ENCODE data around the gene ADAM11.

The ADAM11 gene

GRCh38 chr17:44777394-44778348 is 18.9 kb downstream of the ADAM11 start:
- Histone ChIP-seq H3K9me3 (ENCODE audit: control insufficient read depth in 1 of 2, low read length in 2 of 2) (no peaks in the 10 kb centered on the region), H3K4me1 (ENCODE audit: control insufficient read depth in 1 of 2, insufficient read depth in 2 of 2, low read length in 2 of 2) (peaks cover 0 to 42% of the 10 kb centered on the region in 2 donors), H3K4me3 (ENCODE audit: low read depth in 1 of 2, low read length in 2 of 2) (no peak overlapping the region), H3K27ac (ENCODE audit: low read length) (no peak overlapping the region), H3K27me3 (ENCODE audit: low read depth, low read length) (no peaks in the 10 kb centered on the region), H3K36me3 (ENCODE audit: control insufficient read depth in 1 of 2, insufficient read depth in 2 of 2, low read length in 2 of 2) (no peaks in the 10 kb centered on the region)

DNA sequence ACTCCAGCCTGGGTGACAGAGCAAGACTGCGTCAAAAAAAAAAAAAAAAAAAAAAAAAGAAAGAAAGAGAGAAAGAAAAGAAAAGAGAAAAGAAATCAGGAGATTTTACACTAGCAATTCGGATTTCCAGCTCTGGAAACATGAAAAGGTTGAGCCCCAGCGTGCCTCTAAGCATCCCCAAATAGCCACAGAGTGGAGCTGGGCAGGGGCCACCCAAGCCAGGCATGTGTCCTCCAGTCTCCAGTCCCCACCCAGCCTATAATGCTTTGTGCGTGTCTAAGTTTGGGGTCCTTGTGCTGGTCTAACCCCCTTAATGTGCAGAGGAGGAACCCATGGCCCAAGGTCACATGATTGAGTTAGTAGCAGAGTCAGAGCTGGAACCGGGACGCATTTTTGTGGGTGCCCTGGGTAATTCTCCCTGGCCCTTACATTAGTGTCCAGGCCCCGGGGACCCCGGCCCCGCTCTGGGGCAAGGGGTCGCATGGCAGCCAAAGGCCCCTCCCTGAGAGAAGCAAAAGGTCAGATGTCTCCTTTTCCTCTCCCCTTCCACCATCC is 19.9 kb downstream of the ADAM11 start:
- Histone ChIP-seq H3K9me3 (ENCODE audit: control insufficient read depth in 1 of 2, low read length in 2 of 2) (no peaks in the 10 kb centered on the region), H3K4me3 (ENCODE audit: low read depth in 1 of 2, low read length in 2 of 2) (peak overlapping the region in 1 of 2 donors; percentile 51), H3K27me3 (ENCODE audit: low read depth, low read length) (no peaks in the 10 kb centered on the region), H3K36me3 (ENCODE audit: control insufficient read depth in 1 of 2, insufficient read depth in 2 of 2, low read length in 2 of 2) (no peaks in the 10 kb centered on the region), H3K27ac (ENCODE audit: low read length) (no peak overlapping the region), H3K4me1 (ENCODE audit: control insufficient read depth in 1 of 2, insufficient read depth in 2 of 2, low read length in 2 of 2) (peaks cover 0 to 46% of the 10 kb centered on the region in 2 donors)

- H3K27ac ChIP-seq (ENCODE audit: low read length) = no peak overlapping the region
These were observed 20.6 kb downstream of the ADAM11 start for GRCh38 chr17:44779211-44780025.

DNA sequence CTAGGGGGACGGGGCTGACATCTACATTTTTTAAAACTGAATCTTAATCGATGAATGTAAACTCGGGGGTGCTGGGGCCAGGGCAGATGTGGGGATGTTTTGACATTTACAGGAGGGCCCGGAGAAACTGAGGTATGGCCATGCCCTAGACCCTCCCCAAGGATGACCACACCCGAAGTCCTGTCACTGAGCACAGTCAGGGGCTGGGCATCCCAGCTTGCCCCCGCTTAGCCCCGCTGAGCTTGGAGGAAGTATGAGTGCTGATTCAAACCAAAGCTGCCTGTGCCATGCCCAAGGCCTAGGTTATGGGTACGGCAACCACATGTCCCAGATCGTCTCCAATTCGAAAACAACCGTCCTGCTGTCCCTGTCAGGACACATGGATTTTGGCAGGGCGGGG is 21.4 kb downstream of the ADAM11 start:
- H3K4me1 ChIP-seq (ENCODE audit: control insufficient read depth in 1 of 2, insufficient read depth in 2 of 2, low read length in 2 of 2) = peaks cover 0 to 42% of the 10 kb centered on the region in 2 donors
- H3K27me3 ChIP-seq (ENCODE audit: low read depth, low read length) = no peaks in the 10 kb centered on the region
- H3K4me3 ChIP-seq (ENCODE audit: low read depth in 1 of 2, low read length in 2 of 2) = no peak overlapping the region
- no peaks in the 10 kb centered on the region for H3K9me3 ChIP-seq (ENCODE audit: control insufficient read depth in 1 of 2, low read length in 2 of 2)
- no peaks in the 10 kb centered on the region for H3K36me3 ChIP-seq (ENCODE audit: control insufficient read depth in 1 of 2, insufficient read depth in 2 of 2, low read length in 2 of 2)
- no peak overlapping the region for H3K27ac ChIP-seq (ENCODE audit: low read length)

More at GRCh38 chr17:44779211-44780025, 20.6 kb downstream of the ADAM11 start:
- Histone ChIP-seq H3K4me1 (ENCODE audit: control insufficient read depth in 1 of 2, insufficient read depth in 2 of 2, low read length in 2 of 2) (peaks cover 0 to 46% of the 10 kb centered on the region in 2 donors), H3K36me3 (ENCODE audit: control insufficient read depth in 1 of 2, insufficient read depth in 2 of 2, low read length in 2 of 2) (no peaks in the 10 kb centered on the region), H3K9me3 (ENCODE audit: control insufficient read depth in 1 of 2, low read length in 2 of 2) (no peaks in the 10 kb centered on the region), H3K27me3 (ENCODE audit: low read depth, low read length) (no peaks in the 10 kb centered on the region), H3K4me3 (ENCODE audit: low read depth in 1 of 2, low read length in 2 of 2) (peak overlapping the region in 1 of 2 donors; percentile 51)

- Histone ChIP-seq H3K4me3 (ENCODE audit: low read depth in 1 of 2, low read length in 2 of 2) (no peak overlapping the region), H3K36me3 (ENCODE audit: control insufficient read depth in 1 of 2, insufficient read depth in 2 of 2, low read length in 2 of 2) (no peaks in the 10 kb centered on the region), H3K9me3 (ENCODE audit: control insufficient read depth in 1 of 2, low read length in 2 of 2) (no peaks in the 10 kb centered on the region), H3K27me3 (ENCODE audit: low read depth, low read length) (no peaks in the 10 kb centered on the region), H3K4me1 (ENCODE audit: control insufficient read depth in 1 of 2, insufficient read depth in 2 of 2, low read length in 2 of 2) (peaks cover 0 to 38% of the 10 kb centered on the region in 2 donors), H3K27ac (ENCODE audit: low read length) (no peak overlapping the region)
These were observed 22.2 kb downstream of the ADAM11 start for GRCh38 chr17:44780845-44781480.

GRCh38 chr17:44781551-44782325 is 22.9 kb downstream of the ADAM11 start:
- Histone ChIP-seq H3K27me3 (ENCODE audit: low read depth, low read length) (no peaks in the 10 kb centered on the region), H3K4me1 (ENCODE audit: control insufficient read depth in 1 of 2, insufficient read depth in 2 of 2, low read length in 2 of 2) (peaks cover 0 to 36% of the 10 kb centered on the region in 2 donors), H3K36me3 (ENCODE audit: control insufficient read depth in 1 of 2, insufficient read depth in 2 of 2, low read length in 2 of 2) (no peaks in the 10 kb centered on the region), H3K4me3 (ENCODE audit: low read depth in 1 of 2, low read length in 2 of 2) (peak overlapping the region in 1 of 2 donors; percentile 6), H3K27ac (ENCODE audit: low read length) (peak overlapping the region; percentile 39), H3K9me3 (ENCODE audit: control insufficient read depth in 1 of 2, low read length in 2 of 2) (no peaks in the 10 kb centered on the region)

GRCh38 chr17:44782326-44782850 is 23.6 kb downstream of the ADAM11 start:
- Histone ChIP-seq H3K27ac (ENCODE audit: low read length) (peak overlapping the region; percentile 39), H3K4me3 (ENCODE audit: low read depth in 1 of 2, low read length in 2 of 2) (peak overlapping the region in 1 of 2 donors; percentile 6), H3K9me3 (ENCODE audit: control insufficient read depth in 1 of 2, low read length in 2 of 2) (no peaks in the 10 kb centered on the region), H3K27me3 (ENCODE audit: low read depth, low read length) (no peaks in the 10 kb centered on the region), H3K36me3 (ENCODE audit: control insufficient read depth in 1 of 2, insufficient read depth in 2 of 2, low read length in 2 of 2) (no peaks in the 10 kb centered on the region), H3K4me1 (ENCODE audit: control insufficient read depth in 1 of 2, insufficient read depth in 2 of 2, low read length in 2 of 2) (peaks cover 0 to 43% of the 10 kb centered on the region in 2 donors)

DNA sequence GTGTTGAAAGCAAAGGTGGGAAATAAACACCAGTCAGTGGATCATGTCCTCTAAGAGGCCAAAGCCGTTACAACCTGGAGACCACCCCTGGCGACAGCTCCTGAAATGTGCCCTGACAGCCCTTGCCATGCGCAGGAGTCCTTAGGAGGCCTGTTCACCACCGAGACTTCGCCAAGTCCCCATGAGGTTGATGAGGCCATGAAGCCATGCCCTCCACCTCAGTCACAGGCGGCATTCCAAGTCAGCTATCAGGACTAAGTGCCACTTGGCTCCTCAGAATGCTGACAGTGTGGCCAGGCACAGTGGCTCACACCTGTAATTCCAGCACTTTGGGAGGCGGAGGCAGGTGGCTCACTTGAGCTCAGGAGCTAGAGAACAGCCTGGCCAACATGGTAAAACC is 27.1 kb downstream of the ADAM11 start:
- peaks cover 0 to 30% of the 10 kb centered on the region in 2 donors for H3K4me1 ChIP-seq (ENCODE audit: control insufficient read depth in 1 of 2, insufficient read depth in 2 of 2, low read length in 2 of 2)
- H3K27ac ChIP-seq (ENCODE audit: low read length) = no peak overlapping the region
- no peaks in the 10 kb centered on the region for H3K36me3 ChIP-seq (ENCODE audit: control insufficient read depth in 1 of 2, insufficient read depth in 2 of 2, low read length in 2 of 2)
- H3K4me3 ChIP-seq (ENCODE audit: low read depth in 1 of 2, low read length in 2 of 2) = no peak overlapping the region
- no peaks in the 10 kb centered on the region for H3K27me3 ChIP-seq (ENCODE audit: low read depth, low read length)
- H3K9me3 ChIP-seq (ENCODE audit: control insufficient read depth in 1 of 2, low read length in 2 of 2) = no peaks in the 10 kb centered on the region

DNA sequence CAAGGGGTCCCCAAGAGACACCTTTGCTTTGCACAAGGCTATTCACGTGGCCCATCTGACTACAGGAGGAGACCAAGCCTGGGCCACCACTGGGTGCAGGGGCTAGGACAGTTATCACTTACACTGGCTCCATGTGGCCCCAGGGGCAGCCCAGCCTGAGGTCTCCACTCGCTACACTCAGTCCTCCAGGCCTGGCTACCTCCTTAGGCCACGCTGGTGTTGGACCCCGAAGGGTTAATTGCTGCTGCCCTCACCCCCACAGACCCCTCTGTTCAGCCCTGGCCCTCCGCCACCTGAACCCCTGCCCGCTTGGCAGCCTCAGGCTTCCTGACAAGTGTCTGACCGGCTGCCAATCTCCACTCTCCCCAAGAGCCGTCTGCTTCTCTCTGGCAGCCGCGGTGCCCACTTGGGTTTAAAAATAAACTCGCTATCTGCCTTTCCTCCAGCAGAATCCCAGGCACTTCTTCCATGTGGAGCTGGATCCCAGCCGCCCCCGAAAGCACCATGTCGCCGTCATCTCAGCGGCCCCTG is 27.8 kb downstream of the ADAM11 start:
- H3K36me3 ChIP-seq (ENCODE audit: control insufficient read depth in 1 of 2, insufficient read depth in 2 of 2, low read length in 2 of 2) = no peaks in the 10 kb centered on the region
- peaks cover 0 to 26% of the 10 kb centered on the region in 2 donors for H3K4me1 ChIP-seq (ENCODE audit: control insufficient read depth in 1 of 2, insufficient read depth in 2 of 2, low read length in 2 of 2)
- no peak overlapping the region for H3K4me3 ChIP-seq (ENCODE audit: low read depth in 1 of 2, low read length in 2 of 2)
- H3K9me3 ChIP-seq (ENCODE audit: control insufficient read depth in 1 of 2, low read length in 2 of 2) = no peaks in the 10 kb centered on the region
- H3K27ac ChIP-seq (ENCODE audit: low read length) = no peak overlapping the region
- no peaks in the 10 kb centered on the region for H3K27me3 ChIP-seq (ENCODE audit: low read depth, low read length)
